Inflammatory macrophage treated with lipopolysaccharide for 1 hour (primary cell): Measurements from ENCODE around the gene FUT7.
A peak's percentile ranks its signal among the peaks of the same experiment; 100 is the strongest.
"Not testable (repeated sequence)": the region's sequence is repeated elsewhere in the genome, so short reads cannot be mapped to it uniquely, and the experiment has no call there.

Source experiments
- DNase-seq, 2 donors: peaks; one replicate each; pipeline ENCODE4 v3.0.0-alpha.2; 2020 to 2022

The FUT7 gene

GRCh38 chr9:137049544-137050449, 17.9 kb upstream of the FUT7 start:
- peak; percentile 26 to 61 for DNase-seq

DNA sequence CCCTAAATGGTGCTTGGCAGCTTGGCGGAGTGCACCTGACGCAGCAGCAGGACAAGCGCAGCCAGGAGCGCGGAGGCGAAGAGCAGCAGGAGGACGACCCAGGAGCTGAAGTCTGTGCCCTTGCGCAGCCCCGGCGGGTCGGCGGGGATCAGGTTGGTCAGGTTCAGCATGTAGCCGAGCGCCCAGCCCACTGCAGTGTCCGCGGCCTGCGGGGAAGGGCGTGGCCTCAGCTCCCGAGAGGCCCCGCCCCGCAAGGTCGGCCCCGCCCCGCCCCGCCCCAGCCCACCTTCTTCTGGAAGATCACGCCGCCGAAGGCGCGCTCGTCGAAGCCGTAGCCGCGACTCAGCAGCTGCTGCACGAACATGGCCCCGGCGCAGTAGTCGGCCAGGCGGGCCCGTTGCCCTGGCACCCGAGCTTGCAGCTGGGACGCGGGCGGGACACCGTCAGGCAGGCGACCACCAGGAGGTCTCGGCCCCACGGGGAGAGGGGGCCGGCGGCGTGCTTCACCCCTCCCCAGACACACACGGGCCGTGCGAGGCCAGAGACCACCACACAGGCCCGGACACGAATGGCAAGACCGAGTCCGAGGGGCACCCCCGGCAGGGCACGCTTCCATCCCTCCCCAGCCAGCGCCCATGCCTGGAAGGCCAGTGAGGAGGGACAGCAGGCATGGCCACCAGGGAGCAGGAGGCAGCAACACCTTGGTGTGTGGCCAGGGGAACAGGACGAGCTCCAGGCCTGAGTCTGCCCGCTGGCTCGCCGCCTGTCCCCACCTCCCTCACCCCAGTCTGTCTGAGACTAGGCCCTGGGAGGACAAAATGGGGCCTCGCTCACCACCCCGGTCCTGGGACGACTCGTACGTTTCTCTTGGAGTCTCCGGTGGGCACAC, 17.0 kb upstream of the FUT7 start:
- DNase-seq = no peak

DNA sequence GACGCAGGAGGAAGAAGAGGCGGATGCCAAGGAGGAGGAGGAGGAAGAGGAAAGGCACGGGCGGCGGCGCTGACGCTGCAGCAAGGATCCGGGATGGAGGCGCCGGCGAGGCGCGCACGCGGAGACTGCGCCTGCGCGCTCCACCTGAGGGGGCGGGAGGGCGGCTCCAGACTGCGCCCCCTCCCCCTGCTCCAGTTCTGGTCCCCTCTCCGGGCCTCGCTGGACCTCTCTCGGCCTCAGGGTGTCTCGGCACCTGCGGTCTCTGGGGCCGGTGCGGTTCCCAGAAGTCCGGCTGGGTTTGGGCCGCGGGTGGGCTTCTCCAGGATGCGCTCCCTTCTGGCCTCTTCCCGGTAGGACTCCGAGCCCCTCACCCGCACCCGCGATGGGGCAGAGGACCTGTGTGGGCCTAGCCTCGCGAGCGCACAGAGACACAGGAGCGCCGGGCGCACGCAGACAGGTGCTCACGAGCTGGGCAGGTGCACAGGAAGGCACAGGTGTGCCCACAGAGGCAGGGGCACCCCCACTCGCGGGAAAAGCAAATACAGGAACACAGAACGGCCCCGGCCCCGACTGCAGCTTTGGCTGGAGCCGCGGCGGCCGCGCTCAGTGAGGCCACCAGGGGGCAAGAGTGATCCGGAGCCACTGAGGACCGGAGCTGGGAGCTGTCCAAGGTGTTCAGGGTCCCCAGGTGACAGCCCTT, 14.3 kb upstream of the FUT7 start, which contains the start of gene NPDC1:
Gene NPDC1, minus strand, starts transcription at position 90 of the 700 bp plus-strand sequence. CDS start 188 bp downstream, outside the sequence.
- DNase-seq = peak; percentile 43 to 79

DNA sequence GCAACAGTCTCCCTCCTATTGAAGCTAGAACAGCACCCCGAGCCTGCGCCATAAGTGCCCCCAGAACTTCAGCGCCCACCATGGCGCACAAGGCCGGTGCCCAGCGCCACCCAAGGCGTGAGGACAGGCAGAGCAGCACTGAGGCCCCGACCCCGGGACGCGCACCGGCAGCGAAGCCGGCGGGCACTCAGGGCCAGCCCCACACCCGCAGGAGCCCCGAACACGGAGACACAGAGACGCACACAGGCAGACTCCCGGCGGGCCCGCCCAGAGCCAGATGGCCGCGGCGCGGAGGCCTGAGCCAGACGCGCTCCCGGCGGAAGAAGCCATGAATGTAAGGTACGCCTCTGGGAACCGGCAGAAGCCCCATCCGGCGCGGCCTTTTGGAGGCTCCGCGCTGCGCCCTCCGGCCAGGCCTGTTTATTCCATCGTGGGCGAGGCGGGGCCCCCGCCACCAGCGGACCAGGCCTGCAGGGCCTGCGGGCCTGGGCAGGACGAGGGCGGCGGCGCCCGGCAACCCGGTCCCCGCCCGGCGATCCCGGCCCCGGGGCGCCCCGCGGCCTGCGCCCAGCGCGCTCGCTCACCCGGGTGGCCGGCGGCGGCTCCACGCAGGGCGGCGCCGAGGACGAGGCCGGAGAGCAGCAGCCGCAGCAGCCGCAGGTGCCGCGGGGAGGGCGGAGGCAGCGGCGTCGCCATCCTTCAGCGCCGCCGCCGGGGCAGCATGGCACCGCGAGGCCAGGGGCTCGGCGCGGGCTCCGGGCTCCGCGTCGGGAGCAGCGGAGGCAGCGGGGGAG, 13.6 kb upstream of the FUT7 start:
- DNase-seq = no peak

DNA sequence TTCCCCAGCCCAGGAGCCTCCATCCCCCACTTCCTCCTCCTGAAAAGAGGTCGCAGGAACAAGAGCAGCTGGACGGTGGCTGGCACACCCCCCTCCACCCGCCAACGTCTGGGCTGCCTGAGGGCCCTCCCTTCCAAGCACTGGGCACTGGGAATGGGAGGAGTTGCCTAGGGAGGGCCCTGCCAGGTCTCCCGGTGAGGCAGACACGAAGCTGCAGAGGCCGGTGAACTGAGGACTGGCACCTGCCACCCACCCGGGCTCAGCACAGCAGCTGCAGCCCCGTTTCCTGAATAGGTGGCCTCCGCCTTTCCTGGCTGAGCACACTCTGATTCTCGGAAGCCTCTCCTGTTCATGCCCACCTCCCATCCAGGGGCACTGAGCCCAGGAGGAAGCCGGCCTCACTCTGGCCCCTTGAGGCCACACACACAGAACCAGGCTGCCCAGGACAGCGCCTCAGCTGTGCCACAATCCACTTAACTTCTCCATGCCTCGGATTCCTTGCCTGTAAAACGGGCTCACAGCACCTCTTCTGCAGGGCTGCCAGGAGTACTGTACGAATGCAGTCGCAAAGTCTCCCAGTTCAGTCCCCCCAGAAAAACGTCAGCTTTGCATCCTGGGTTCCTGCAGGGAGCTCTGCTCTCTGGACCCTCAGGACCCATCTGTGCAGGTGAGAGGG, 12.8 kb upstream of the FUT7 start:
- DNase-seq = no peak

GRCh38 chr9:137044037-137044436, 12.1 kb upstream of the FUT7 start:
- DNase-seq = no peak

DNA sequence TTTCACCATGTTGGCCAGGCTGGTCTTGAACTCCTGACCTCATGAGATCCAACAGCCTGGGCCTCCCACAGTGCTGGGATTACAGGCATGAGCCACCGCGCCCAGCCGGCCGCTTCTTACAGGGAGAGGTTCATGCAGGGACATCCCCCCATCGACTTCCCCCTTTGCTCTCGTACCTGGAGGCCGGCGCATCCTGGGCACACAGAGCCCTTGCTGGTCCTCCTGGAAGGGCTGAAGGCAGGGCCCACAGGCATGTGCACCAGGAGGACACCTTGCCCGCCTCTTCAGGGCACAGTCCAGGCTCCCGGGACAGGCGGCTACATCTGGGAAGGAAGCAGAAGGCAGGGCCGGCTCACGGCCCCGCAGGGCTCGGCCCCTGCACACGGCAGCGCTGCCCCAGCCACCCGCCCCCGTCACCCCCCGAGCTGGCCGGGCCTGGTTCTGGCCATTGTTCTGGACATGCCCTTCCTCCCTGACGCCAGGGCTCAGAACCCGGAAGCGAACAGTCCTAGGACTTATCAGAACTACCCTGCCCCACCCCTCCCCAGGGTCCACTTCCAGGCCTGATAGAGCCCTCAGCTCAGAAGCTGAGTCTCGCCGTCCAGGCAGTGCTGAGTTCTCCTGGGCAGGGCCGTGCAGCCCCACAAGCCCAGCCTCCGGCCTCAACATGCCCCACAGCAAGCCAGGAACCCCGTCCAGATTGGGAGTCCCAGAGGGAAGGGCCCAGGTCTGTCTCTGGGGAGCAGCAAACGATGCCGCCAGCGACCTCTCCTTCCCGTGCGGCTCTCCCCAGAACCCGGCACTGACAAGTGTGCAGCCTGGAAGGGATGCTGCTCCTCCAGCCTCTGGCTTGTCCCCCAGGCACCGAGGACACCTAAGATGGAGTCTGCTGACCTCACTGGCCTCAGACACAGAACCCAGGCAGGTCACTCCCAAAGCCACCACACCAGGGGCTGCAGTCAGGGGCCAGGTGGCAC, 11.2 kb upstream of the FUT7 start:
- DNase-seq = no peak

GRCh38 chr9:137041124-137041523, 9.2 kb upstream of the FUT7 start:
- DNase-seq = no peak

DNA sequence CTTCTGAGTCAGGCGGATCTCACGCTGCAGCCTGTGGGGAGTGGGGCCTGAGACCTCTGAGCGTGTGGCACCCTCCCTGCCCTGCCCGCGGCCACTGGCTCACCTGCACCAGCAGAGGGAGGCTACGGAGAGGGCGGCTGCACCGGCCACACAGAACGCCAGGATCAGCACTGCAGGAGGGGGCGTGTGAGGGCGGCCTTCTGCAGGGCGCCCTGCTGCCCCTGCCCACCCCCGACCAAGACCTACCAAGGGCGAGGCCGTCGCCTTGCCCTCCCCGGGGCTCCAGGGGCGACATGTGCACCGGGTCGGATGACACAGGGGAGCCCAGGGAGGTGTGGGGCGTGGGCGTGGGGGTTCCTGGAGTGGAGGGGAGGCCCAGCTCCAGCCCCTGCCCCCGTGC, 8.7 kb upstream of the FUT7 start:
- no peak for DNase-seq

DNA sequence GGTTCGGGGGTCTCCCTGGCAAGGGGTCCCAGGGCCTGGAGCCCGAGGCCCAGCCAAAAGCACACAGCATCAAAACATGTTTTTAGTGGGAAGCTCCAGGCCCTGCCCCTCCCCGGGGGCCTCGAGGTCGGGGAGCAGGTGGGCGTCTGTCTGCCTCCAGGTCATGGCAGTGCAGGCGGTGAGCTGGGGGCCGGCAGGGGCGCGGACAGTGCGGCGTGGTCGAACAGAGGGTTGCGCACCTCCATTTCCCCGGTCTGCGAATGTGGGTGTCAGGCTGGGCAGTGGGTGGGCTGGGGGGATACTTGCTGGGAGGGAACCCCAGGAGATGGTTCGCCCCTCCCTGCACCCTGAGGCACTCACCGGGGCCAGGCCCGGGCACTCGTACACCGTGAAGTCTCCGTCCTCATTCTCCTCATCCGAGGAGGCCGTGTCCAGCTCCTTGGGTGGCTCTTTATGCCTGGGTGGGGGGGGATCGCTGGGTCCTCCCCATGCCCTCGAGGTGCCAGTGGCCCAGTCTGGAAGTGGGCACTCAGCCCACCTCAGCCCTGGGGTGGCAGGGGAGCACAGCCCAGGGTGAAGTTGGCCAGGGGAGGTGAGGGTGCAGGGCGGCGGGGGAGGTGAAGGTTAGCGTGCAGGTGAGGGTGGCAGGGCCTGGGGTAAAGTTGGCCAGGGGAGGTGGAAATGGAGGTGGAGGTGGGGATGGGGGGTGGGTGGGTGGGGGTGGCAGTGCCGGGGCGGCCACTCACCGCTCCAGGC, 7.9 kb upstream of the FUT7 start:
- no peak for DNase-seq

- no peak for DNase-seq
Observed at GRCh38 chr9:137038916-137039315, 7.0 kb upstream of the FUT7 start.

GRCh38 chr9:137037483-137037882, 5.6 kb upstream of the FUT7 start:
- DNase-seq = no peak

DNA sequence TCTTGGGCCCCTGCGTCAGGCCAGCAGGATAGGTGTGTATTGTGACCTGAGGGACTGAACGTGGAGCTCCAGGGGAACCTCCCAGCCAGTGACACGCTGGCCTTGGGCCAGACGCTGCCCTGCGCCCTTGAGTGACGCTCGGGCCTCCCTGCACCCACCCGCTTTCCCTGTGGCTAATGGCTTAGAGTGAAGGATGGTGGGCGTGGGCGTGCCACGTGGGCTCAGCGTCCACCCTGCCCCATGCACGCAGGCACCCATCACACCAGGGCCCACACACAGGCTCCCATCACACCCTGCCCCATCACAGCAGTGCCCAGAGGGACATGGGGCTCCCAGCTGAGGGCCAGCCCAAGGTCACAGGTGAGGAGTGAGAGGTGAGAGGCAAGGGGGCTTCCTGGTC, 5.1 kb upstream of the FUT7 start:
- no peak for DNase-seq

DNA sequence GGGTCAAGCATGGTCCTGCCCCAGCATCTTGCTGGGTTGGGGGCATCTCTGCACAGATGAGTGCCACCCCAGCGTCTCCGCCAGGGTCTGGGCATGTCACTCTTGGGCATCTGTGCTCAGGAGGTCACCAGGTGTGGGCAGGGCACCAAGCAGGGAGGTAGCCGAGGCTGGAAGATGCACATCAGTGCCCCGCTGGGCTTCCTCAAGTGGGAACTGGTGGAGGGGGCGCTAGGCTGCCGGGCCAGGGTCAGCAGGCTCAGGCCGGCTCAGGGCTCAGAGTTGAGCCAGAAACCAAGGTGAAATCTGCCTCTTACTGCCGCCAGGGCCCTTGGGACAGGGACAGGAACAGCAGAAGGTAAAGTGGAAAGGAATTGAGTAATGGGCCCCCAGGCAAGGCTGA, 4.0 kb upstream of the FUT7 start:
- DNase-seq = no peak

DNA sequence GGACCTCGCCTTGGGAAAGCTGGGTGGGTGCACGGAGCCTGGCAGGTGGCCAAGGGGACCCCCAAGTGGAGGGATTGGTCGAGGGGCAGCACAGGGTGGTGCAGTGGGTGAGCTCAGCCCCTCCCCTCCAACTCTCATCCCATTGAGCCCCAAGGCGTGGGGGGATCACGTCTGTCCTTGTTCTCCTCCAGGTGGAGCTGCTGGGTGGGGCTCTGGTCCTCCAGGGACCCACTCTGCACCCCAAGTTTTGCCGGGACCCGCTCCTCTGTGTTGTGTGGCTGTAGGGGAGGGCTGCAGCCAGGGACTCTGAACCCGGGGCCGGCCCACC, 3.6 kb upstream of the FUT7 start:
- DNase-seq = no peak

GRCh38 chr9:137034709-137035506, 3.0 kb upstream of the FUT7 start:
- peak; percentile 59 to 85 for DNase-seq

DNA sequence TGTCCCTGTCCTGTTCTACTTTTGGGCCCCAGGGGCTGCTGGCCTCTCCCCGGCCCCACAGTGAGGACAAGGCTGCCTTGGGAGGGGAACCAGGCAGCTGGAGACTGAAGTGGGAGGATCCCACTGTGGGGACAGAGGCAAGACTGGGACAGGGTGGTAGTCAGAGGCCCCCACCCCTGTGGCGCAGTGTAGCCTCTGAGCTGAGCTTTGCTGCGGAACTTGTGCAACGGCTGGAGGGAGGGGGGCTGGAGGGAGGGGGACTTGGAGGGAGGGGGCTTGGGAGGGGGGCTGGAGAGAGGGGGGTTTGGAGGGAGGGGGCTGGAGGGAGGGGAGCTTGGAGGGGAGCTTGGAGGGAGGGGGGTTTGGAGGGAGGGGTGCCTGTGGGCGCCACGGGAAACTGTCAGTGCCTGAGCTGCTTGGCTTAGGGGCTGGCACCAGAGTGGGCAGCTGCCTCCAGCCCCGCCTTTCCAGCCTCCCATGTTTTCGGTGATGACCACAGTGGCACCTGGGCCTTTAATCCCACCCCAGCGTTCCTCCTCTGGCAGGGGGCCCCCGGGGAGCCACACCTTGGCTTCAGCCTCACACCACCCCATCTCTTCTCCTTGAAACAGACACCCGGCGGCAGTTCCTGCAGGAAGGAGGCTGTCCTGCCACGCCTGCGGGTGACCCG, 2.3 kb upstream of the FUT7 start:
- peak in 1 of 2 donors; percentile 24 for DNase-seq

GRCh38 chr9:137033481-137033880, 1.6 kb upstream of the FUT7 start:
- not testable (repeated sequence) for DNase-seq
